Measurements from ENCODE around the gene E2F2.

DNA sequence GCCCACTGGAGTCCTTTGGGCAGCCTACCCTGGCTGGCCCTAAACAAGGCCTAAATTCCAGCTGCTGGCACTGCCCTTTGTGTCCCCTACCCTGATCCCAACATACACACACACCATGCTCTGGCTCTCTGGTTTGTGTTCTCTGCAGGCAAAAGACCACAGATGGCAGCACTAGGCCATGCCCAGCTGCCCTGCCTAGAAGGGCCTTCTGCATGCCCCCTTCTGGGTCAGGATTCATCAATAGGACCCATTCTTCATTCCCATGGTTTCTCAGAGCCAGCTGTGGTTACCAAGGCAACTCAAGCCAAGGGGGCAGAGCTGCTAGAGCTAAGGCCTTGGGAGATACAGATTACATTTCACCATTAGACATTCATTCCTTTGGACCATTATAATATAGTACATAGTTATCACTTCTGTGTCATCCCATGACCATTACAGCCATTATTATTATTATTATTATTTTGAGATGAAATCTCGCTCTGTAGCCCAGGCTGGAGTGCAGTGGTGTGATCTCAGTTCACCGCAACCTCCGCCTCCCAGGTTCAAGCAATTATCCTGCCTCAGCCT is 64.5 kb downstream of the E2F2 start:
- TF ChIP-seq, protein P1, sequence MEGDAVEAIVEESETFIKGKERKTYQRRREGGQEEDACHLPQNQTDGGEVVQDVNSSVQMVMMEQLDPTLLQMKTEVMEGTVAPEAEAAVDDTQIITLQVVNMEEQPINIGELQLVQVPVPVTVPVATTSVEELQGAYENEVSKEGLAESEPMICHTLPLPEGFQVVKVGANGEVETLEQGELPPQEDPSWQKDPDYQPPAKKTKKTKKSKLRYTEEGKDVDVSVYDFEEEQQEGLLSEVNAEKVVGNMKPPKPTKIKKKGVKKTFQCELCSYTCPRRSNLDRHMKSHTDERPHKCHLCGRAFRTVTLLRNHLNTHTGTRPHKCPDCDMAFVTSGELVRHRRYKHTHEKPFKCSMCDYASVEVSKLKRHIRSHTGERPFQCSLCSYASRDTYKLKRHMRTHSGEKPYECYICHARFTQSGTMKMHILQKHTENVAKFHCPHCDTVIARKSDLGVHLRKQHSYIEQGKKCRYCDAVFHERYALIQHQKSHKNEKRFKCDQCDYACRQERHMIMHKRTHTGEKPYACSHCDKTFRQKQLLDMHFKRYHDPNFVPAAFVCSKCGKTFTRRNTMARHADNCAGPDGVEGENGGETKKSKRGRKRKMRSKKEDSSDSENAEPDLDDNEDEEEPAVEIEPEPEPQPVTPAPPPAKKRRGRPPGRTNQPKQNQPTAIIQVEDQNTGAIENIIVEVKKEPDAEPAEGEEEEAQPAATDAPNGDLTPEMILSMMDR (conservative IDR thresholded peaks at IDR 0.05; ENCODE audit: low read depth, low read length) = no peak
- TF ChIP-seq MAZ (IDR thresholded peaks at IDR 0.05; ENCODE audit: borderline replicate concordance, low read depth, low read length) (no peak), MAFK (IDR thresholded peaks at IDR 0.05; ENCODE audit: low read depth, low read length) (no peak), SMC3 (IDR thresholded peaks at IDR 0.05; ENCODE audit: low read depth, low read length) (no peak), BHLHE40 (IDR thresholded peaks at IDR 0.05; ENCODE audit: low read depth, low read length) (no peak), POLR2A (IDR thresholded peaks at IDR 0.05; ENCODE audit: low read depth, low read length) (no peak), USF2 (IDR thresholded peaks at IDR 0.05; ENCODE audit: low read depth, low read length) (no peak), RAD21 (IDR thresholded peaks at IDR 0.05; ENCODE audit: low read length) (no peak), MXI1 (IDR thresholded peaks at IDR 0.05; ENCODE audit: borderline replicate concordance, low read depth, low read length) (no peak), CEBPB (IDR thresholded peaks at IDR 0.05; ENCODE audit: low read depth, low read length) (no peak), ELK1 (IDR thresholded peaks at IDR 0.05; ENCODE audit: borderline replicate concordance, low read depth, low read length) (no peak), RFX5 (IDR thresholded peaks at IDR 0.05; ENCODE audit: low read depth, low read length) (no peak), NFE2L2 (IDR thresholded peaks at IDR 0.05; ENCODE audit: low read depth, low read length) (no peak), FOS (IDR thresholded peaks at IDR 0.05; ENCODE audit: low read depth, low read length) (no peak)

All from IMR-90 (cell line).